Muscle of back (tissue), 11 donors: ENCODE results near the gene ERICH2. TPM values are rescaled to one million over a fixed set of nuclear protein-coding genes. Genes with fewer than 3 reads are reported as not detected.

Experiments
- DNase-seq, 3 donors: peaks; one replicate each; pipeline versions ENCODE4 v3.0.0 to v3.0.0-alpha.2; 2013
- polyA plus RNA-seq, 10 donors: library from polyadenylated mRNA; unstranded; fragments of 120-200 nt; gene quantifications; one replicate each; pipeline ENCODE4 v1.2.1, GENCODE V29; 2013; ENCODE audit not compliant: insufficient read length in 10 of 10

ERICH2 gene
- polyA plus RNA-seq, 10 donors: 0.42 to 1.5 (median 1.1) TPM

DNA sequence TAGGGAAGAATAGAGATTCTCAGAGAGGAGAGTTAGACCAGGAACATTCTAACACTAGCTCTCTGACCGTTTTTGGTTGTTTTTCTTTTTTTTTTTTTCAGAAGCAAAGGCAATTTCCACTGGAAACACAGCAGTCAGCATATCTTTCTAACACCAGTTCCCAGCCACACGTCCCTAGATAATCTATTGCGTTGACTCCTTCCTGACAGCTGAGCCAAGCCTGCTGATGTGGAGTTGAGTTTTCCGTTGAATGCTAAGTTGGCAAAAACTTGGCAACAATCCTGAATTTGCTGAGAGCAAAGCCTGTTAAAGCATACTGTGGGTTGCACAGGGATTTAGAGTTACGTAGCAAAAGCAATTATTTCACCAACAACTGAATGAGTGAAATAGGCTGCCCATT is 65.8 kb downstream of the ERICH2 start:
- DNase-seq: no peak

DNA sequence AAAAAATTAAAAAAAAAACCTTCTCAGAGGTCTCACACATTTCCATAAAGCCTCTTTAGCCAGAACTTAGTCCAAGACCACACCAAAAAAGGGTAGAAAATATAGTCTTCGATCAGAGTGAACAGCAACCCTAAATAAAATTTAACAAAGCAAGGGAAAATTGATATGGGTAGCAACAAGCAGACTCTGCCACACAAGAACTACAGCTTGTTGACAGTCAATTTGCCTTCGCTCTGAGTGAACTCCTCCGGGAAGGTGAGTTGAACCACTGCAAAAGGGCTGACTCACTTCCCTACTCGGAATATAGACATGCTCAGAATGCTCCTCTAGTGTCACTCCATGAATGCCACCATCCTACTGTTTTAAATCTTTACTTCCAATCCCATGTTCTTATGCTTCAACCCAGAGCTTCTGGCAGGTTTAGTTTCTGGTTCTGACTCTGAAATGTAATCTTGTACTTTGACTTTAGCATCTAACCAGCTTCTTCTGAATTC is 70.6 kb downstream of the ERICH2 start:
- no peak for DNase-seq

DNA sequence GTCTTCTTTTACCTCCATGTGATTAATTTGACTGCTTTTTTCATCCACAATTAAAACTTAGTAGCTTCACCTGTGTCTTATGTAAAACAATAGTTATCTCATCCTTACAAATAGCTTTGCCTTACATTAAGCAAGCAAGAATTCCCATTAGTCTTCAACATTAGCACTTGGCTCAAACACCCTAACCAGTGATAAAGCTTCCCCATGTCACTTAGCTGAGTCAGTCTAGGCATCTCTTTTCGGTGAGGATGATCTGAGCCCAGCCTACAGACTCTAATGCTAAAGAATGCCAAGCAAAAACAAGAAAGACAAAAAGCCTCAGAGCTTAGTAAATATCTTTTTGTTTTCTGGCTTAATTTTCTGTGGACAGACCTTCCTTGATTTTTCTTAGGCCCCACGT is 72.6 kb downstream of the ERICH2 start:
- peak in 1 of 3 donors; percentile 34 for DNase-seq

DNA sequence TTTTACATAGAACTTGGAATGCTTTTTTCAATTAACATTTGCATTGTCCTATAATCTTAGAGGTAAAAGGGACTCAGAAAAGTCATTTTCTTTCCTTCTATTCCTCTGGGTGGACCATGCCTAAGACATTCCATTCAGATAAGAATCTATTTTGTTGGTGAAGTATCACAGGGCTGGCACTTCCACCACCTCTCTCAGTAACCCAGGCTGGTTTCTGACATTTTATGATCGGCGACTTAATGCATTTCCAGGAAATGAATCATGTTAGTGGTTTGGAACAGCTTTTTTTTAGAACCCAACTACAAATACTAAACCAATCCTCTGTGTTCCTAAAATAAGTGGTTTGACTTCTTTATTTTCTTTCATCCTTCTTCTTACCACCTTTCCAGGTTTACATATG is 73.5 kb downstream of the ERICH2 start:
- DNase-seq: peak in 1 of 3 donors; percentile 22

DNA sequence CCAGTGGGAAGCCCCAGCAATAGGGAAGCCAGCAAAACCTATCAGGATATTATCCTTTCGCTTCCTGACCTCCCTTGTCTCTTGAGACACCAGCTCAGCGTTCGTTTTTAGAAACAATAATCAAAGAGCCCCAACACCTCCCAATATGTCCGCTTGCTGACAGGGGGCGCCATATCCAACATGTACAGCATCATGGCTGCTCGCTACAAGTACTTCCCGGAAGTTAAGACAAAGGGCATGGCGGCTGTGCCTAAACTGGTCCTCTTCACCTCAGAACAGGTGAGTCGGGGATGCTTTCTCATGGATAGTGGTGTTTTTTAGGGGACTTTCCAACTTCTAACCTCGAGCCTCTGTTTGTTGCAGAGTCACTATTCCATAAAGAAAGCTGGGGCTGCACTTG is 75.2 kb downstream of the ERICH2 start:
- DNase-seq: no peak

DNA sequence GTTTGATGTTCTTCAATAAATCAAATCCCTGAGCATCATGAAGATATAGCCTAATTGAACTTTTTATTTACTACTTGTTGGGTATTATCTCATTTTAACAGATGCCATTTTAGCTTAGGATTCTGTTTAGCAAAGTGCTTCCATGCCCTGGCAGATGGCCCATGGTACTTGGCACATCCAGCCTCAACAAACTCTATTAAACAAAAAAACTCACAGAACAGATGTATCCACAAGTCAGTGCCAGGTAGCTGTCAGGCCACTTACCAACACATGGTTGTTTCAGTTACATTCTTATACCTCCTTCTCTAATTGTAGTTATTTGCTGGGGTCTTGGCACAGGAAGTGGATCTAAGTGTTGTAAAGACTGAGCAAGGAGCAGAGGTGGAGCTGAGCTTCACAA is 76.1 kb downstream of the ERICH2 start:
- peak in 1 of 3 donors; percentile 20 for DNase-seq

DNA sequence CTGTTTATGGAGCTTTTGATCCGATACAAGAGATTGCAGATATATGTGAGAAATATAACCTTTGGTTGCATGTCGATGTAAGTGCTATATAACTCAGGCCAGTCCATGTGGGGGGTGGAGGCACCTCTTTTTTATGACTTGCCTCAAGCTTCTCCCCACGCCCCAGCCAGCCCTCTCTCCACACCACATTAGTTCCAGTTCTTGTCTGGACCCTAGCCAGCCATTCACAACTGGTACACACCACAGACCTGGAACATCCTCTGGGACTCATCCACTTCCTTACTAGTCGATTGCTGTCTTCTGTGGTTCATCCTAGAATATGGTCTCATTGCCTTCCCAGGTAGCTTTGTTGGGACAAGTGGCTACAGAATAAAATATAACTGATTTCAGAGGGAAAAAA is 77.5 kb downstream of the ERICH2 start:
- DNase-seq: no peak

Other genes starting within 250 kb of the ERICH2 start
- gene SP5, start 55.0 kb upstream of the ERICH2 start, polyA plus RNA-seq: 1 to 10 TPM; 3.0 to 7.1 (median 5.1) TPM
- 1 to 10 TPM in 2 of 10 donors, under 1 TPM in 8; 0.28 to 2.8 (median 0.79) TPM for gene GAD1, start 46.5 kb downstream of the ERICH2 start, polyA plus RNA-seq
- gene GORASP2, start 158.9 kb downstream of the ERICH2 start, polyA plus RNA-seq: 10 to 100 TPM; 66.6 to 84.8 (median 70.6) TPM